Loucy (cell line): ENCODE results near the gene RRP1B.

Experiments used
- EZH2phosphoT487 ChIP-seq: fragments of 200-600 bp; IDR thresholded peaks from 2 replicates; pipeline ENCODE4 v1.6.1; 2018; ENCODE audit warnings: antibody characterized with exemption, mild to moderate bottlenecking, moderate library complexity, borderline replicate concordance
- TF ChIP-seq, protein P1 (sequence below): fragments of 200-600 bp; sonication (generic); conservative IDR thresholded peaks from 2 replicates; pipeline ENCODE4 v1.5.1; 2014; ENCODE audit warnings: mild to moderate bottlenecking, antibody characterized with exemption, low read length

DNA sequence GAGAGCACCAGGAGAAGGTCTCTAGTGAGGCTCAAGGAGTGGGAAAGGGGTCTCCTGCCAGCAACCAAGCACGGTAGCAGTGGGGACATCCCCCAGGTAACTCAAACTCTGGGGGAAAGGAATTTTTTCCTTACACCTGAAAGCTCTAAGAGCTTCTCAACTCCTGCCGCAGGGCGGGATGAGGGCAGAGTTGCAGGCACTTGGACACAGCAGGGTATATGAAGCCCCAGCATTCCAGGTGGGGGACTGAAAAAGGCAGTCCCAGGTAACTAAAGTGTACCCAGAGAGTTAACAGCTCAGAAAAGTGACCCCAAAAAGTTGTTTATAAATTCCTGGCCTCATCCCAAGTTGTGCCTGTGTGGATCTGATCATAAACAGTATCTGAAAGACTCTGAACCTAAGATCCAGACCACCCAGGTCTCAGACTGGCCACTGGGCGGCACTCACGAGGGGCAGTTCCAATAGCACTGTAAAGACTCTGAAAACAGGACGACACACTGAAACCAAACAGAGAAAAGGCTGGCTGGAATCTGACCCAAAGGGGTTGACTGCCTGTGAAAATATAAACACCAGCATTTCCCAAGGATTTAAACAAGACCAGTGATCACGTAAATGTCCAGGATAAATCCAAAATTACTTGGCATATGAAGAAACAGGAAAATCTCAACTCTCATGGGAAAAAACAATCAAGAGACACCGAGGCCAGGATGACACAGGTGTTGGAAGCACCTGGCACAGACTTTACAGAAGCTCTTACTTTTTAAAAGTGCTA lies 47.6 kb upstream of the RRP1B start:
- TF ChIP-seq, protein P1, sequence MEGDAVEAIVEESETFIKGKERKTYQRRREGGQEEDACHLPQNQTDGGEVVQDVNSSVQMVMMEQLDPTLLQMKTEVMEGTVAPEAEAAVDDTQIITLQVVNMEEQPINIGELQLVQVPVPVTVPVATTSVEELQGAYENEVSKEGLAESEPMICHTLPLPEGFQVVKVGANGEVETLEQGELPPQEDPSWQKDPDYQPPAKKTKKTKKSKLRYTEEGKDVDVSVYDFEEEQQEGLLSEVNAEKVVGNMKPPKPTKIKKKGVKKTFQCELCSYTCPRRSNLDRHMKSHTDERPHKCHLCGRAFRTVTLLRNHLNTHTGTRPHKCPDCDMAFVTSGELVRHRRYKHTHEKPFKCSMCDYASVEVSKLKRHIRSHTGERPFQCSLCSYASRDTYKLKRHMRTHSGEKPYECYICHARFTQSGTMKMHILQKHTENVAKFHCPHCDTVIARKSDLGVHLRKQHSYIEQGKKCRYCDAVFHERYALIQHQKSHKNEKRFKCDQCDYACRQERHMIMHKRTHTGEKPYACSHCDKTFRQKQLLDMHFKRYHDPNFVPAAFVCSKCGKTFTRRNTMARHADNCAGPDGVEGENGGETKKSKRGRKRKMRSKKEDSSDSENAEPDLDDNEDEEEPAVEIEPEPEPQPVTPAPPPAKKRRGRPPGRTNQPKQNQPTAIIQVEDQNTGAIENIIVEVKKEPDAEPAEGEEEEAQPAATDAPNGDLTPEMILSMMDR, result peak; percentile 74
- no peak for TF ChIP-seq EZH2phosphoT487
